Naive B cell (primary cell): ENCODE results near the gene CDKAL1. TPM values are rescaled to one million over a fixed set of nuclear protein-coding genes. Genes with fewer than 3 reads are reported as not detected.
"Not testable (repeated sequence)": the region's sequence is repeated elsewhere in the genome, so short reads cannot be mapped to it uniquely, and the experiment has no call there.

Source experiments
- ATAC-seq, 2 donors: fragments of 150-1000 bp; cut with Tn5 transposase; 2 replicates each; pipeline ENCODE4 v1.10.0; 2021; ENCODE audit warnings: low read depth in 2 of 2, mild to moderate bottlenecking in 2 of 2, moderate library complexity in 2 of 2
- DNase-seq: peaks from one replicate; pipeline ENCODE4 v3.0.0; 2022
- H3K27ac Mint-ChIP-seq, 6 donors: one replicate each; pipeline ENCODE4 v1.8.0; 2020 to 2022; ENCODE audit warnings: mild to moderate bottlenecking in 6 of 6, mixed read lengths in 6 of 6, moderate library complexity in 5 of 6, inconsistent platforms in 2 of 6
- H3K27me3 Mint-ChIP-seq, 3 donors: one replicate each; pipeline ENCODE4 v1.8.0; 2021 to 2022; ENCODE audit warnings: mixed read lengths in 3 of 3, mild to moderate bottlenecking in 1 of 3
- H3K36me3 Mint-ChIP-seq, 2 donors: one replicate each; pipeline ENCODE4 v1.8.0; 2020 to 2022; ENCODE audit warnings: mixed read lengths in 2 of 2, inconsistent platforms in 1 of 2, mild to moderate bottlenecking in 1 of 2
- H3K4me1 Mint-ChIP-seq, 3 donors: one replicate each; pipeline ENCODE4 v1.8.0; 2020 to 2022; ENCODE audit warnings: mixed read lengths in 3 of 3, inconsistent platforms in 1 of 3, mild to moderate bottlenecking in 1 of 3, moderate library complexity in 1 of 3
- H3K4me3 Mint-ChIP-seq, 8 donors: one replicate each; pipeline ENCODE4 v1.8.0; 2020 to 2022; ENCODE audit warnings: mild to moderate bottlenecking in 8 of 8, mixed read lengths in 8 of 8, moderate library complexity in 8 of 8, inconsistent platforms in 2 of 8
- H3K9me3 Mint-ChIP-seq, 7 donors: one replicate each; pipeline ENCODE4 v1.8.0; 2020 to 2022; ENCODE audit warnings: mixed read lengths in 7 of 7, mild to moderate bottlenecking in 5 of 7, inconsistent platforms in 2 of 7, moderate library complexity in 1 of 7
- polyA plus RNA-seq, 6 donors: library from polyadenylated mRNA; unstranded; fragments of 300-500 nt; fragmentation: Illumina TruSeq; gene quantifications; one replicate each; pipeline ENCODE4 v1.2.3, GENCODE V29; 2021; ENCODE audit warnings: low read depth in 6 of 6

Gene CDKAL1
- polyA plus RNA-seq, 6 donors from 2014 or later = 27.0 to 40.2 (median 33.6) TPM

- peaks cover 6 to 25% of the 10 kb centered on the region in 2 donors for H3K36me3 Mint-ChIP-seq
- DNase-seq (no peak), ATAC-seq (no peak)
- H3K4me1 Mint-ChIP-seq = peaks cover 0 to 9% (median 4%) of the 10 kb centered on the region in 3 donors
- H3K4me3 Mint-ChIP-seq = no peak overlapping the region
- peaks cover 0 to 4% (median 0%) of the 10 kb centered on the region in 7 donors for H3K9me3 Mint-ChIP-seq
- H3K27ac Mint-ChIP-seq = no peak overlapping the region
- no peaks in the 10 kb centered on the region for H3K27me3 Mint-ChIP-seq
Measured at GRCh38 chr6:20827798-20828197, 293.5 kb downstream of the CDKAL1 start.

GRCh38 chr6:20830576-20830975 lies 296.3 kb downstream of the CDKAL1 start:
- H3K27me3 Mint-ChIP-seq = no peaks in the 10 kb centered on the region
- peaks cover 4 to 22% of the 10 kb centered on the region in 2 donors for H3K36me3 Mint-ChIP-seq
- no peak overlapping the region for H3K4me3 Mint-ChIP-seq
- H3K4me1 Mint-ChIP-seq = peaks cover 0 to 6% (median 0%) of the 10 kb centered on the region in 3 donors
- DNase-seq = no peak
- H3K9me3 Mint-ChIP-seq = peaks cover 0 to 1% (median 0%) of the 10 kb centered on the region in 7 donors
- no peak overlapping the region for H3K27ac Mint-ChIP-seq
- ATAC-seq = no peak

GRCh38 chr6:20831251-20831650 lies 297.0 kb downstream of the CDKAL1 start:
- H3K27me3 Mint-ChIP-seq, H3K4me1 Mint-ChIP-seq, H3K9me3 Mint-ChIP-seq, DNase-seq, H3K4me3 Mint-ChIP-seq, H3K27ac Mint-ChIP-seq, ATAC-seq: not testable (repeated sequence)
- peaks cover 11 to 25% of the 10 kb centered on the region in 2 donors for H3K36me3 Mint-ChIP-seq

GRCh38 chr6:20833881-20834515 lies 299.7 kb downstream of the CDKAL1 start:
- Mint-ChIP-seq H3K27me3 (no peaks in the 10 kb centered on the region), H3K4me3 (no peak overlapping the region)

GRCh38 chr6:20835315-20836010 lies 301.2 kb downstream of the CDKAL1 start:
- Mint-ChIP-seq H3K4me3 (peak overlapping the region in 1 of 8 donors; percentile 57), H3K9me3 (no peaks in the 10 kb centered on the region), H3K27ac (peak overlapping the region in 1 of 6 donors; percentile 42), H3K36me3 (peaks cover 17 to 21% of the 10 kb centered on the region in 2 donors), H3K27me3 (no peaks in the 10 kb centered on the region), H3K4me1 (peaks cover 0 to 5% (median 0%) of the 10 kb centered on the region in 3 donors)
- DNase-seq (no peak), ATAC-seq (no peak)

More at GRCh38 chr6:20833881-20834515, 299.7 kb downstream of the CDKAL1 start:
- DNase-seq = no peak
- Mint-ChIP-seq H3K27ac (no peak overlapping the region), H3K4me1 (peaks cover 0 to 6% (median 0%) of the 10 kb centered on the region in 3 donors), H3K36me3 (peaks cover 11 to 21% of the 10 kb centered on the region in 2 donors), H3K9me3 (no peaks in the 10 kb centered on the region)
- ATAC-seq = no peak

- H3K27me3 Mint-ChIP-seq = no peaks in the 10 kb centered on the region
- DNase-seq (no peak), ATAC-seq (no peak)
- H3K4me1 Mint-ChIP-seq = no peaks in the 10 kb centered on the region
- no peaks in the 10 kb centered on the region for H3K9me3 Mint-ChIP-seq
- H3K4me3 Mint-ChIP-seq = no peak overlapping the region
- peak overlapping the region in 1 of 6 donors; percentile 57 for H3K27ac Mint-ChIP-seq
- H3K36me3 Mint-ChIP-seq = peaks cover 11 to 19% of the 10 kb centered on the region in 2 donors
Measured at GRCh38 chr6:20837189-20837588, 302.9 kb downstream of the CDKAL1 start.

- no peak for DNase-seq
- H3K4me1 Mint-ChIP-seq = no peaks in the 10 kb centered on the region
- peaks cover 7 to 19% of the 10 kb centered on the region in 2 donors for H3K36me3 Mint-ChIP-seq
- no peaks in the 10 kb centered on the region for H3K9me3 Mint-ChIP-seq
- no peaks in the 10 kb centered on the region for H3K27me3 Mint-ChIP-seq
- no peak overlapping the region for H3K4me3 Mint-ChIP-seq
- ATAC-seq = no peak
- H3K27ac Mint-ChIP-seq = no peak overlapping the region
Measured at GRCh38 chr6:20838113-20838512, 303.9 kb downstream of the CDKAL1 start.

- ATAC-seq (no peak), DNase-seq (no peak)
- no peaks in the 10 kb centered on the region for H3K9me3 Mint-ChIP-seq
- peak overlapping the region in 1 of 6 donors; percentile 34 for H3K27ac Mint-ChIP-seq
- peaks cover 3 to 26% of the 10 kb centered on the region in 2 donors for H3K36me3 Mint-ChIP-seq
- H3K4me3 Mint-ChIP-seq = no peak overlapping the region
- no peaks in the 10 kb centered on the region for H3K4me1 Mint-ChIP-seq
- no peaks in the 10 kb centered on the region for H3K27me3 Mint-ChIP-seq
Measured at GRCh38 chr6:20839630-20840029, 305.4 kb downstream of the CDKAL1 start.

- Mint-ChIP-seq H3K4me3 (no peak overlapping the region), H3K4me1 (no peaks in the 10 kb centered on the region), H3K27ac (no peak overlapping the region), H3K9me3 (no peaks in the 10 kb centered on the region), H3K27me3 (no peaks in the 10 kb centered on the region), H3K36me3 (peaks cover 3 to 21% of the 10 kb centered on the region in 2 donors)
- DNase-seq (no peak), ATAC-seq (no peak)
Measured at GRCh38 chr6:20840675-20841074, 306.4 kb downstream of the CDKAL1 start.

- ATAC-seq (no peak), DNase-seq (no peak)
- no peaks in the 10 kb centered on the region for H3K4me1 Mint-ChIP-seq
- H3K4me3 Mint-ChIP-seq = no peak overlapping the region
- no peaks in the 10 kb centered on the region for H3K27me3 Mint-ChIP-seq
- H3K27ac Mint-ChIP-seq = no peak overlapping the region
- H3K9me3 Mint-ChIP-seq = no peaks in the 10 kb centered on the region
- H3K36me3 Mint-ChIP-seq = peaks cover 5 to 15% of the 10 kb centered on the region in 2 donors
Measured at GRCh38 chr6:20841806-20842205, 307.5 kb downstream of the CDKAL1 start.

- DNase-seq (no peak), ATAC-seq (no peak)
- H3K4me3 Mint-ChIP-seq = no peak overlapping the region
- H3K27me3 Mint-ChIP-seq = no peaks in the 10 kb centered on the region
- H3K9me3 Mint-ChIP-seq = no peaks in the 10 kb centered on the region
- no peaks in the 10 kb centered on the region for H3K4me1 Mint-ChIP-seq
- peaks cover 14 to 16% of the 10 kb centered on the region in 2 donors for H3K36me3 Mint-ChIP-seq
- H3K27ac Mint-ChIP-seq = no peak overlapping the region
Measured at GRCh38 chr6:20845592-20845991, 311.3 kb downstream of the CDKAL1 start.

GRCh38 chr6:20846602-20847028 lies 312.4 kb downstream of the CDKAL1 start:
- H3K36me3 Mint-ChIP-seq = peaks cover 15 to 20% of the 10 kb centered on the region in 2 donors
- DNase-seq (no peak), ATAC-seq (no peak)
- H3K4me3 Mint-ChIP-seq = no peak overlapping the region
- H3K9me3 Mint-ChIP-seq = no peaks in the 10 kb centered on the region
- H3K4me1 Mint-ChIP-seq = peaks cover 0 to 2% (median 0%) of the 10 kb centered on the region in 3 donors
- peak overlapping the region in 1 of 6 donors; percentile 15 for H3K27ac Mint-ChIP-seq
- H3K27me3 Mint-ChIP-seq = no peaks in the 10 kb centered on the region

- peaks cover 15 to 20% of the 10 kb centered on the region in 2 donors for H3K36me3 Mint-ChIP-seq
- peaks cover 0 to 2% (median 0%) of the 10 kb centered on the region in 3 donors for H3K4me1 Mint-ChIP-seq
- no peaks in the 10 kb centered on the region for H3K27me3 Mint-ChIP-seq
- no peak for DNase-seq
- no peak overlapping the region for H3K27ac Mint-ChIP-seq
- ATAC-seq = no peak
- H3K9me3 Mint-ChIP-seq = no peaks in the 10 kb centered on the region
- H3K4me3 Mint-ChIP-seq = no peak overlapping the region
Measured at GRCh38 chr6:20847904-20848303, 313.6 kb downstream of the CDKAL1 start.
